T-helper 1 cell treated with Interleukin-12 subunit alpha and Interleukin-12 subunit beta and Interleukin-4 antibody, amounts not matched to agents 30 ng/mL and 1 ng/mL, for 36 hours (primary cell): ENCODE results near the gene ORC2. TPM values are rescaled to one million over a fixed set of nuclear protein-coding genes. Genes with fewer than 3 reads are reported as not detected.
"Not testable (repeated sequence)": the region's sequence is repeated elsewhere in the genome, so short reads cannot be mapped to it uniquely, and the experiment has no call there.

Experiments used
- intact Hi-C: fragments of 100-400 bp; cut with micrococcal nuclease; formaldehyde crosslinking; loops from one replicate; pipeline ENCODE4 v1.15.1; 2024
- total RNA-seq: library from RNA; stranded (reverse); gene quantifications from 2 replicates; pipeline ENCODE4 v1.2.3, GENCODE V29; 2022

ORC2 gene
- total RNA-seq: 46.7 and 51.2 TPM in 2 replicates

- intact Hi-C loops: loop anchor here (1.0 to 2.0 kb wide), 15 partner anchors 62 to 1302 kb away; partner anchors contain the start of genes ALS2, BZW1, C2orf69 and CLK1
These were observed at the start of gene ORC2 for GRCh38 chr2:200963124-200963917. Gene ORC2 (minus strand): TSS chr2:200963660. CDS start chr2:200958123, 5,537 bp downstream.

- intact Hi-C loops: no loop called here
These were observed 44.9 kb upstream of the ORC2 start for GRCh38 chr2:201008296-201008829.

GRCh38 chr2:201007584-201007998 lies 44.1 kb upstream of the ORC2 start:
- intact Hi-C loops: no loop called here

- intact Hi-C loops: no loop called here
These were observed 43.2 kb upstream of the ORC2 start for GRCh38 chr2:201006704-201007103.

GRCh38 chr2:201004370-201004769 lies 40.9 kb upstream of the ORC2 start:
- intact Hi-C loops: no loop called here

GRCh38 chr2:200993097-200993496 lies 29.6 kb upstream of the ORC2 start:
- intact Hi-C loops: no loop called here

- intact Hi-C loops: no loop called here
These were observed 23.7 kb upstream of the ORC2 start for GRCh38 chr2:200987137-200987536.

GRCh38 chr2:200985799-200986198 lies 22.3 kb upstream of the ORC2 start:
- intact Hi-C loops: no loop called here

- intact Hi-C loops: no loop called here
These were observed 13.2 kb upstream of the ORC2 start for GRCh38 chr2:200976710-200977109.

GRCh38 chr2:200975672-200976071 lies 12.2 kb upstream of the ORC2 start:
- intact Hi-C loops: no loop called here

GRCh38 chr2:200970057-200970456 lies 6.6 kb upstream of the ORC2 start:
- intact Hi-C loops: not testable (repeated sequence)

GRCh38 chr2:200968735-200969134 lies 5.3 kb upstream of the ORC2 start:
- intact Hi-C loops: no loop called here

GRCh38 chr2:200968162-200968561 lies 4.7 kb upstream of the ORC2 start:
- intact Hi-C loops: no loop called here

- intact Hi-C loops: no loop called here
These were observed 3.3 kb upstream of the ORC2 start for GRCh38 chr2:200966770-200967169.

GRCh38 chr2:200964498-200964897 lies 1.0 kb upstream of the ORC2 start:
- intact Hi-C loops: no loop called here

- intact Hi-C loops: loop anchor here (1.0 to 2.0 kb wide), 15 partner anchors 63 to 1301 kb away; partner anchors contain the start of genes ALS2, BZW1, C2orf69 and CLK1
These were observed 425 bp upstream of the ORC2 start for GRCh38 chr2:200963918-200964252.

- intact Hi-C loops: loop anchor here (1.0 to 2.0 kb wide), 15 partner anchors 61 to 1303 kb away; partner anchors contain the start of genes ALS2, BZW1, C2orf69 and CLK1
These were observed 693 bp downstream of the ORC2 start for GRCh38 chr2:200962811-200963123.

GRCh38 chr2:200961674-200962073 lies 1.8 kb downstream of the ORC2 start:
- intact Hi-C loops: loop anchor here (2.0 kb wide), 3 partner anchors 435 to 1051 kb away; partner anchors contain the start of genes ALS2, C2orf69 and SGO2

GRCh38 chr2:200950378-200950777 lies 13.1 kb downstream of the ORC2 start:
- intact Hi-C loops: no loop called here

- intact Hi-C loops: no loop called here
These were observed 18.1 kb downstream of the ORC2 start for GRCh38 chr2:200945395-200945729.

GRCh38 chr2:200944467-200945394 lies 18.7 kb downstream of the ORC2 start:
- intact Hi-C loops: no loop called here
